Hematopoietic multipotent progenitor cell treated with erythropoietin and hydrocortisone succinate and interleukin-3 and kit ligand, for 17 days (in vitro differentiated cells): ENCODE data around the gene DNAJC11.
"Not testable (repeated sequence)": the region's sequence is repeated elsewhere in the genome, so short reads cannot be mapped to it uniquely, and the experiment has no call there.

Experiments used
- DNase-seq: peaks from one replicate; pipeline ENCODE4 v3.0.0-alpha.2; 2015; ENCODE audit warnings: low spot score

The DNAJC11 gene

DNA sequence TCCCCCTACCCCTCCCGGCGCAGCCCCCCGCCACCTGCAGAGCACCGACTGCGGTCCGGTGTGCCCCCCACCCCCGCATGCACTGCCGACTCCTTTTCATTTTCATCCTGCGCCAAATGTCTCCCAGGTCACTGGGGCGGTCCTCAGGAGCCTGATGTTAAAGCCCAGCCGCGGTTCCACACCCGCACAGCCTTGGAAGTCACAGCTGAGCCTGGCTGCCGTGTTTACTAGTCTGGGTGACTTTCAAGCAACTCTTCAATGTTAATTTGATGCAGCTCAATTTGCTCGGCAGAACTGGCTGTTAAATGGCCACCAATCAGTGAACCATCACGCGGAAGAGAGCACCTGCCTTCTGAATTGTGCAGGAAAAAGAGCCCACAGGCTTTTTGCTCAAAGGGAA, 49.7 kb downstream of the DNAJC11 start:
- no peak for DNase-seq

DNA sequence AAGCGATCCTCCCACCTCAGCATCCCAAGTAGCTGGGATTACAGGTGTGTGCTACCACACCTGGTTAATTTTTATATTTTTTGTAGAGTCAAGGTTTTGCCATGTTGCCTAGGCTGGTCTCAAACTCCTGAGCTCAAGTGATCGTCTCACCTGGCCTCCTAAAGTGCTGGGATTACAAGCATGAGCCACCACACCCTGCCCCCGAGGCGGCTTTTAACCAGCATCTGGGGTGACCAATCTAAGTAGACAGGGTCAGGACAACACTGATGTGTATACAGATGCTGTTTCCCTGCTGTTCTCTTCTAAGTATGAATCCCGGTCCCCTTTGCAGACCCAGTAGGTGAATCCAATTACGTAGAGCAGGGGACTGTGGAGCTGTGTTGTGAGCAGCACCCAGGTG, 53.1 kb downstream of the DNAJC11 start:
- DNase-seq = no peak

DNA sequence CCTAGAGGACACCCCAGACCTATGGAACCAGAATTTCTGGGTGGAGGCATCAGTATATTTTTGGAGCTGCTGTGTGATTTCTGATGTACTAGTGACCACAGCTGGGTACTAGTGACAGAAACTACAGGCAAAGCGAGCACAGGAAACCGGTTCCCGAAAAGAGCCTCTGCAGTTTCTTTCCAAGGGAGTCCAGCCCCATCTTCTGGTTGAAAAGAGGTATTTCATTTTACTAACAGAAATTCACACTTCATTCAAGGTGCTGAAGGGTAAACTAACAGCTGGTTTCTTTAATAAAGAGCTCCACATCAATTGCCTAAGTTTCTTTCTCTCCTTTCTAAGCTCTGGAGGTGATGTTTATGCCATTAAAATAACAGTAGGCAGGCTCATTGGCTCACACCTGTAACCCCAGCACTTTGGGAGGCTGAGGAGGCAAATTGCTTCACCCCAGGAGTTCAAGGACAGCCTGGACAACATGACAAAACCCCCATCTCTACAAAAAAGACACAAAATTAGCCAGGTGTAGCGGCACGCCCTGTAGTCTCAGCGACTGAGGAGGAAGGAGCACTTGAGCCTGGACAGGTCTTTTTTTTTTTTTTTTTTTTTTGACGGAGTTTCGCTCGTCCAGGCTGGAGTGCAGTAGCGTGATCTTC, 55.0 kb downstream of the DNAJC11 start:
- DNase-seq = peak; percentile 73

DNA sequence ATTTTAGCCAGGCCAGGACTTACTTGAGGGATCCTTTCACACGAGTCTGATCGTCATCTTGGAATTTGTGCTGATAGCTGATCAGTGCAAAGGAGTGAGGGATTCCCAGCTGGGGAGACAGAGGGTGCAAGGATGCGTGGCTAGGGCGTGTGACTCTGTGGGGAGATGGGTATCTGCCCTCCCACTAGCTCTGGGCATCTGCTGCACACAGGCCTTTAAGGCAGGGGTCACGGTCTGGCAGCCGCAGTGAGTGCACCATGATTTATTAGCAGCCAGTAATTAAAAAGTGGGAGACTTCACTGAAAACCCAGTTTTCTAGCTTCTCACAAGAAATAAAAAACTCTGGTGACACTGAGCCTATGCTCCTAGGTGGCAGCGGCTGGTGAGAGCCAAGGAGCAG, 56.6 kb downstream of the DNAJC11 start:
- no peak for DNase-seq

DNA sequence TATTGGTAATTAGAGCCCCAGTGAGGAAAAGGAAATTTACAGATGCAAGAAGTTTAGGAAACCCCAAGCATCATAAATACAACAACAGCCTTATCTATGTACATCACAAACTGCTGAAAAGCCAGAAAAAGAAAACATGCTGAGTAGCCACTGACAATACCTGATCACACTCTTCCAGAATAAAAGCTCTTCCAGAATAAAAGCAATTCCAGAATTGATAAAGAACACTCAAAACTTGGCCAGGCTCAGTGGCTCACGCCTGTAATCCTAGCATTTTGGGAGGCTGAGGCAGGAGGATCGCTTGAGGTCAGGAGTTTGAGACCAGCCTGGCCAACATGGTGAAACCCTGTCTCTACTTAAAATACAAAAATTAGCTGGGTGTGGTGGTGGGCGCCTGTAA, 60.7 kb downstream of the DNAJC11 start:
- not testable (repeated sequence) for DNase-seq

DNA sequence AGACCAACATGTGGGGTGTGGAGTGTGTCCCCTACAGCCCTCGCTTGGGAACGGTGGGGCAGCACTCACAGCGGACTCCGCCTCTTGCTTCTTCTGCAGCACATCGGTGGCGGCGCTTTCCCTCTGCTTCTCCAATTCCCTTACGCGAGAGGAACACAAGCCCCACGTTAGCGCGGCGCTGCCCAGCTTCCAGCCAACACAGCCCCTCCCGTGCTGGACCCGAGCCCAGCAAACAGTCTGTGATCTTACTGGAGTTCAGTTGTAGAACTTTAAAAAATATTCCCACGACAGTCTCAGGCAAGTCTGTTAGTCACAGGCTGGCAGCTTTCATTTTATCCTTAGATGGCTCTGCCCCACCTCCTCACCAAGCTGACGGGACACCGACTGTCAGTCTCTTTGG, 63.4 kb downstream of the DNAJC11 start:
- no peak for DNase-seq

DNA sequence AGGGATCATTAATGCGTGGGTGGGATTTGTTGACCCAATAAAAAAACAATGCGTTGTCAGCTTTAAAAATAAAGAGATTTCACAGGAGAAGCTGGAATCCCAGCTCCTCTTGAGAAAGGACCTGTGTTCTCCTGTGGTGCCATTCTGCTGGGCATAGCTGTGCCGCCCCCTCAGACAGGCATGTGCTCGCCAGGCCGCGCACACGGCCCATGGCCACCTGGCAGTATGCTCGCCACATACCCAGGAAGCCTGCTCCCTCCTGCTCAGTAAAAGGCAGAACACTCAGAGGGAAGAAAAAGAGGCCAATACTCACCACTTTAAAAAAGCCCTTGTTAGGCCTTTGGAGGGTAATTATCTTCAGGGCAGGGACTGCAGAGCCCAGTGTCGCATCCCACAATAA, 63.8 kb downstream of the DNAJC11 start:
- DNase-seq = no peak

DNA sequence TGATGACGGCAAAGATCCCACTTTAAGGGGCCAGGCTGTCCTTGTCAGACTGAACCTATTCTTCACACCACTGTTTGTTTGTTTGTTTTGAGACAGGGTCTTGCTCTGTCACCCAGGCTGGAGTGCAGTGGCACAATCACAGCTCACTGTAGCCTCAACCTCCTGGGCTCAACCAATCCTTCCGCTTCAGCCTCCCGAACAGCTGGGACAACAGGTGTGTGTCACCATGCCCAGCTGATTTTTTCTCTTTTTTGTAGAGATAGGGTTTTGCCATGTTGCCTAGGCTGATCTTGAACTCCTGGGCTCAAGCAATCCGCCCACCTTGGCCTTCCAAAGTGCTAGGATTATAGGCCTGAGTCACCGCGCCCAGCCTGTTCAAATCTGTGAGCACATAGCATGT, 64.8 kb downstream of the DNAJC11 start:
- not testable (repeated sequence) for DNase-seq

DNA sequence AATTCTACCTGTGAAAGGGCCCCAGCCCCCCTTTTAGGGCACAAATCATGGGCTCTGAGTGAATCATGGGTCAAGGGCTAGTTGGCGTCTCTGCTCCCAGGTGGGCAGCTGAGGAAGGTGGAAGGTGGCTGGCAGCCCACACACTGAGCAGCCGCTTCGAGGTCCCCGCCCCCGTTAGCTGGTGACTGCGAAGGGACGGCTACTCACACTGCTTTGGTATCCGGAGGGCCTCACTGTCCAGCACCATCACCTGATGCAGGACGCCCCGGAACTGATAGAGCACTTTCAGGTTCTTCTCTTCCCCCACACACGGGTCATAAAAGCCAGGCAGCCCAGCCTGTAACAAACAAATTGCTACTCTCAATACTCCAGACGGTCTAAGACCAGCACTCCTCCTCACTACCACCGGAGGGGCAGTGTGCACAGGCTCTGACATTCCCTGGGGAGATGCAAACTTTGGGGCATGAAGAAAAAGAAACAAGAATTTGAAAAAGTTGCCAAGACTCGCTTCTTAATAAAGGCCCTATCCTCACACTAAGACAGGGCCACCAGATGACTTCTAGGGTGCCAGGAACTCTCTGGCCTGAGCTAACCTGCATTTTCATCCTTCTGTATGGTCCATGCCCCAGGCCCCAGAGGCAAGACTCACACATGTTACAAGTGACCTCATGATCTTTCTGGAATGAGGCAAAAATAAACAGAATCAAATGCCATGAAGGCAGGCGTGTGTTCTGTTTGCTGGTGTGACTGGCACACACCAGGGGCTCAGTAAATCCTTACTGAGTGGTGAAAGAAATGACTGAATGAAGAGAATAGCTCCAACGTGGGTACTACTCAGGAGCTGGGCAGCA, 65.5 kb downstream of the DNAJC11 start:
- DNase-seq = no peak

DNA sequence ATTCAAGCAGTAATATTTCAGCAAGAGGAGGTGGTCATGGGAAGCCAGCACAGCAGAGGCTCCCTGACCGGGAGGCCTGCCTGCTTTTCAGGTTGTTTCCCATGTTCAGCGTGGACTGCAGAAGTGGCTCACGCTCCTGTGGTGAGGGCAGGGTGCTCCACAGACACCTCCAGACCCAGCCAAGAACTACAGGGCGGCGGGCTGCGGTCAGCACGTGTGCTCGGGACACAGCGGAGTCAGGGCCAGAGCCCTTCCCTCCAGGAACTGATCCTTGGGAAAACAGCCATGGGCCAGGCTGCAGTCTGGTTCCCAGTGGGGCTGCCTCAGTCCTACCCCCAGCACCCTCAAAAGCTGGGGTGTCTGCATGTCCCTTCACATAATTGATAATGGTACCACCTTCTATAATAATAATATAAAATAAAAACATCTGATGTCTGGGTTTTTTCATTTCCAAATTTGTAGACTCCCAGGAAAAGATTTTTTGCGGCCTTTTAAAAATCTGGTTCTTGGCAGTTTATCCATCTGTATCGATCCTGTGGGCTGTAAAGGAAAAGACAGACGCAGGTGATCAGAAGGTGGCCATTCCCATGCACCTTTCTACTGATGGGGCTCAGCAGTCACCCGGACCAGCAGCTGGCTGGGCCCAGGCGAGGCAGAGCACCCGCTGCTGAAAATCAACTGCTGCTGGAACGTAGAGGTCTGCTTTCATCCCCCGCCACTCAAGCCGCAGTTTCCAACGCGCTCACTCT, 66.3 kb downstream of the DNAJC11 start:
- no peak for DNase-seq

DNA sequence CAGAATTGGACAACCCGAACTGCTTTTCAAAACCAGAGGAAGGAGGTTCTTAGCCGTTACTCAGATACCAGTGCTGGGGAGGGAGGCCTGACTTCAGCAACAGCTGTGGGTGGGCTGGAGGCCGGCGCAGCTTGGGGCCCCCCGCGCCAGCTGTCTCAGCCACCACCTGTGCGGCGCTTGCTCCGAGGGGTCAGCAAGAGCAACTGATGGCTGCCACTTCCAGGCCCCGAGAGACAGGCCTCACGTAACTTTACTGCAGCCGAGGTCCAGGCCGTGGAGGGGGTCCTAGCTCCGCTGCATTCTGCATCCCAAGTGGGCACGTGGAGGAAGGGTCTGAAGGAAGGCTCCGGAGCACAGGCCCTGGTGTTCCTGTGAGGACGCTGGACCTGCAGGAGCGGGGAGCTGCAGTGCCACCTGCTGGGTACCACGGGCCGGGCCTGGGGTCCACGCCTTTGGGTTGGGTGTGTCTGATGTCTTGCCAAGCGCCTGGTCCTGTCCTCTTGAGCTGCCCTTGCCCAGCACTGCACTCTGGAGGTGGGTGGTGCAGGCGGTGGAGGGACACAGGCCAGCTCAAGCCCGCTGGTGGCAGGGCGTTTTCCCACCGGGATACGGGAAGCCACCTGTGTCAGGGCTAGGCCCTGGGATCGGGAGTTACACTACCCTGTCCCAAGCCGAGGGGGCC, 67.1 kb downstream of the DNAJC11 start:
- peak; percentile 77 for DNase-seq

DNA sequence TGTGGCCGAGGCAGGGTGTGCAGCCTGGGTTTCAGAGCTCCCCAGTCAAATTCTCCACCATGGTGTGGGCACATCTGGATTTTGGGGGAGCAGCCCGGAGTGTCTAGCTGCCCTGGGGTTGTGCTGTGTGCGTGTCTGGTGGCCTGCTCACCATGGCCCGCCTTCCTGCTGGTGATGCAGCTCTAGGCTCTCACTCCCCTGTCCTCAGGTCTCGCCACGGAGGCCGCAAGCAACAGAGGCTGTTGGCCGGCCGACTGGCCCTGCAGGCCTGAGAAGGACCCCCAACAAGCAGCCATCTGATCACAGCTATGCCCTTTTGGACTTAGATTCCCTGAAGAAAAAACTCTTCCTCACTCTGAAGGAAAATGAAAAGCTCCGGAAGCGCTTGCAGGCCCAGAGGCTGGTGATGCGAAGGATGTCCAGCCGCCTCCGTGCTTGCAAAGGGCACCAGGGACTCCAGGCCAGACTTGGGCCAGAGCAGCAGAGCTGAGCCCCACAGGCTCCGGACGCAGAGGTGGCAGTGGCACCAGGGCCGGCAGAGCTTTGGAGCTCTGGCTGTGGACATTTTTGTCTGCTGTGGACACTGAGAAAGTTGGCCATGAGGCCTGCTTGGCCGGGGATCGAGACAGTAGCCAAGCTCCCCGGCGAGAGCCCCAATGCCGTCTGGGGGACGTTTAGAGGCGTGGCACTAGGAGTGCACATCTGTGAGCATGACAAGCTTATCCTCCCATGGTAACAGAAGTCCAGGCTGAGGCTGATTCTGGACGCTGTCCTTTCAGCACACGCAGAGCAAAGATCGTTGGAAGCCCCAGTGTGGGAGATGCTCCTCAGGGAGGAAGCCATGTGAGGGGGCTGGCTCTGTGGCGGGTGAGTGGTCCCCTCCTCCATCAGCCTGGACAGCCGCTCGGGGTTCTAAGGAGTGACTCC, 68.8 kb downstream of the DNAJC11 start:
- DNase-seq = no peak

DNA sequence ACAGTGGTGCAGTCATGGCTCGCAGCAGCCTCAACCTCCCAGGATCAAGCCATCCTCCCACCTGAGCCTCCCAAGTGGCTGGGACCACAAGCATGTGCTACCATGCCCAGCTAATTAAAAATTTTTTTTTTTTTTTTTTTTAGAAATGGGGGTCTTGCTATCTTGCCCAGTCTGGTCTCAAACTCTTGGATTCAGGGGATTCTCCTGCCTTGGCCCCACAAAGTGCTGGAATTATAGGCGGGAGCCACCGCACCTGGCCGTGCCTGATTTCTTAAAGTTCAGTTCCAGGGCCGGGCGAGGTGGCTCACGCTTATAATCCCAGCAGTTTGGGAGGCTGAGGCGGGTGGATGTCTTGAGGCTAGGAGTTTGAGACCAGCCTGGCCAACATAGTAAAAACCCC, 70.6 kb downstream of the DNAJC11 start:
- DNase-seq = no peak

DNA sequence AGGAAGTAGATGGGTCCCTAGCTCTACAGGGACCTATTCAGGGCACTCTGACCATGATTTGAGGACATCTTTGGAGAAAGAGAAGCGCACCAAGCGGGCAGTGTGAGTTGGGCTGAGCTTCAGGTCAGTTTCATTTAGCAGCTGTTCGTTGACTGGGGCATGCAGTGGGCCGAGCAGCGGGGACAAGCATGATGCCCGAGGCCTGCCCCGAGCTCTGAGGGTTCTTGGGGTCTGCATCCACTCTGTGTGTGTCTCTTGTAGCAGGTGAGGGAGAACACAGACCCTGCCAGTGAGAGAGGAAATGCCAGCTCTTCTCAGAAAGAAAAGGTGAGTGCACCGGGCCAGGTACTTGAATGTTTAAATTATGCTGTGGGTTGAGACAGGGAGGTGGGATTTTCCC, 71.6 kb downstream of the DNAJC11 start:
- DNase-seq = no peak

DNA sequence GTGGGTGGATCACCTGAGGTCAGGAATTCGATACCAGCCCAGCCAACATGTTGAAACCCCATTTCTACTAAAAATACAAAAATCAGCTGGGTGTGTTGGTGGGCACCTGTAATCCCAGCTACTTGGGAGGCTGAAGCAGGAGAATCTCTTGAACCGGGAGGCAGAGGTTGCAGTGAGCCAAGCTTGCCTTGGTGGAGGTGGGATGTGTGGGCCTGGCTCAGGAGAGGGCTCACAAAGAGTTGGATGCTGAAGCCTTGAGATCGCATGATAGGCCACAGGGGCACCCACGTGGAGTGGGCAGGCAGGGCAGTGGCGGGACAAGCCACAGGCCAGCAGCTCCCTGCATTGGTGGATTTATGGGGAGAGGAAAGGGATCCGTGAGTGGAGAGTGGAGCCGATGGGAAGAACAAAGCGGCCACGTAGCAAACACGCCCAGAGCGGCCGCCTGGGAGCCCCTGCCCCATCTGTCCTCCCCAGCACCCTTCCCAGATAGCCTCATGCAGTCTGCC, 72.6 kb downstream of the DNAJC11 start:
- no peak for DNase-seq

DNA sequence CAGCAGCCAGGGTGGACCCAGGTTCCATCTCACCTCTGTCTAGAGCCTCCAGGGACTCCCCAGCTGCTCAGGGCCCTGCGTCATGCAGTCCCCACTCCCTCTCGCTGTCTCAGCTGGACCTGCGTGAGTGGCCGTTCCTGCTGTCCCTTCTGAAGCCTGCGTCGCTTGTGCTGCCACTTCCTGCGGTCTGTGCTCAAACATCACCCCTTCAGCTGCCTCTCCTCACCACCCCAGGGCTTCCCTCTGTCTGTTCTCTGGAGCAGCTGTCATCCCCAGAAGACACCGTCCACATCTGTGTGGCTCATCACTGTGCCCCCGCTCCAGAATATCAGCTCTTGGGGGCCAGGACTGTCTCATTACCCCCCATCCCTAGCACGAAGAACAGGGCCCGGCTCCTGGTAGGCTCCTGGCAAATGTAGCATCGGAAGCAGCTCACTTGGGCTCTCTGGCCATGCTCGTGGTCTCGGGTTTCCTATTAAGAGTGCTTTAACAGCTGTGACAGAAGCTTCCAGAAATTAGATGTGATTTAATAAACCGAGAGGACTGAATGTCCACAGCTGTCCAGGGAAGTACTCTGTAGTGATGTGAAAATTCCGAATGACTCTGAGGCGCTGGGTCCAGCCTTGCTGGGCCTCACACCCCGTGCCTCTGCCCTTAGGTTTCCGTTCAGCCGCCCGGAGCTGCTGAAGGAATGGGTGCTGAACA, 73.6 kb downstream of the DNAJC11 start:
- DNase-seq = no peak

DNA sequence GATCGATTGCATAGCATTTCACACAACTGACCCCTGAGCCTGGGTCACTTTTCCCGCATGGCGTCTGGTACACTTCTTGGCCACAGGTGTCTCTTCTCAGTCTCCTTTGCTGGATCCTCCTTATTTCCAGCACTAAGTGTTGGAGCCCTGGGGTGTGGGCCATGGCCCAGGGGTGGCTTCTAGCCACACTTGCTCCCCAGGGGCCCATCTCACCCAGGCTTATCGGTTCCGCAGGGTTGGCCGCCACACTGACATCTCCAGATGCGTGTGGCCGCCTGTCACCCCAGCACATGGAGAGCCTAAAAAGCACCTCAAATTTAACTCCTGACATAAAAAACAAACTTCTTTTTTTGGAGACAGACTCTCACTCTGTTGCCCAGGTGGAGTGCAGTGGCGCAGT, 74.6 kb downstream of the DNAJC11 start:
- DNase-seq = no peak

DNA sequence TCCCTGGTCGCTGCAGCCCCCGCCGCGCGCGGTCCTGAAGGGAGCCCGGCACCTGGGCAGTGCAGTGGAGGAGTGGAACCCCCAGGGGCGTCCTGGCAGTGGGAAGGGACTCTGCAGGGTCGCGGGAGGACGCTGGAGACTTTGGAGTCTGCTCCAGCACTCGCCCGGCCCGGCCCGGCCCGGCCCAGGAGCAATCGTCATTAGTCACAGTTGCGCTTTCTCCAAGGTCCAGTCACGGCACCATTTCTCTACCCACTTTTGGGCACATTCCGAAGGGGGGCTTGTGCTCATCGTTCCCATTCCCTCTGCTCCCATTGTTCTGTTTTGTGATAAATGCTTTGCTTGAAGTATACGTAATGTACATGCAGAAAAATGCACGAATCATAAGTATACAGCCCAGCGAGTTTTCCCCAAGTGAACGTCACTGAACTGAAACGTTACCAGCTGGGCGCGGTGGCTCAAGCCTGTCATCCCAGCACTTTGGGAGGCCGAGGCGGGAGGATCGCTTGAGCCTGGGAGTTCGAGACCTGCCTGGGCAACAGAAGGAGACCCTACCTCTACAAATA, 75.9 kb downstream of the DNAJC11 start:
- DNase-seq = peak; percentile 44

DNA sequence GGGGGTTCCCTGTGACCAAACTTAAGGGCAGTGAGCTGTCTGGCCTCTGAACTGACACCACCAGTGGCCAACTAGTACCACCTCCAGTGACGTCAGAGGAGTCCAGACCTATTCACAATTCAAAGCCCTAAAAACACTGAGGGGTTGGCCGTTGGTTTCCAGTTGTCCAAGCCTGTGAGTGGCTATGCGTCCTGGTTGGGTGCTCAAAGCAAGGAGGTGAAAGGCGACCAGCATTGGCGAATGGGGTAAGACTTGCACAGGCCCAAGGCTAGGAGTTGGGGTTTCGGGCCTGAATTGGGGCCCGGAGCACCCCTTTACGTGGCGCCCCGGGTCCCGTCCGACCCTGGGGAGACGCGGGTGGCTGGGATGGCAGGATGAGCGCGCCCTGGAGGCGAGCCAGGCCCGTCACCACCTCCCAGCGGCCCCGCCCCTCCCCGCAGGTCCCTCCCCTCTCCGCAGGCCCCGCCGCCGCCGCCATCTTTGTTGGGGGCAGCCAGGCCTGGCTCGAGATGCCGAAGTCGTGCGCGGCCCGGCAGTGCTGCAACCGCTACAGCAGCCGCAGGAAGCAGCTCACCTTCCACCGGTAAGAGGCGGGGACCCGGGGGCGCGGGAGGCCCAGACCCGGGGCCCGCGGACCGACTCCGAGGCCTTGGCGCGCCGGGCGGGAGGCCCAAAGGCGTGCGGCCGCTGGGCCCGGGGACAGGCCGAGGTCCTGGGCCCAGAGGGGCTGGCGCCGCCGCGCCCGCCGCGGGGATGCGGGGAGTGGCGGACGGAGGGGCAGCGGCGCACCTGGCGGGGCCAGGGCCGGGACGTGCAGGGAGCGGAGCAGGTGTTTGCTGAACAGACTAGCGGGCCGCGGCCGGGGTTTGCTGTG, 76.7 kb downstream of the DNAJC11 start, which contains the start of gene THAP3:
TSS of gene THAP3 (plus strand) at position 159 of the 874 bp plus-strand sequence. CDS start at position 510, 351 bp downstream.
- DNase-seq = peak; percentile 88
